Breast epithelium (tissue), 3 donors: ENCODE measurements around the gene REXO4.

Experiments
- CTCF ChIP-seq, 3 donors: fragments of 450-650 bp; IDR thresholded peaks; one replicate each; pipeline ENCODE4 v1.5.1; 2016 to 2017; ENCODE audit warnings: antibody characterized with exemption in 3 of 3, mild to moderate bottlenecking in 3 of 3, moderate library complexity in 3 of 3
- POLR2A ChIP-seq: fragments of 450-650 bp; IDR thresholded peaks from one replicate; pipeline ENCODE4 v1.6.1; 2016; ENCODE audit warnings: antibody characterized with exemption, mild to moderate bottlenecking, moderate library complexity

GRCh38 chr9:133467101-133467500 lies 49.3 kb upstream of the REXO4 start:
- no peak for TF ChIP-seq CTCF (IDR thresholded peaks at IDR 0.05)
- no peak for TF ChIP-seq POLR2A
